ENCODE data around the gene DOCK4. TPM values are rescaled to one million over a fixed set of nuclear protein-coding genes. Genes with fewer than 3 reads are reported as not detected.

DOCK4 gene
- total and polyA plus RNA-seq, 2 of the 8 experiments (the other 6 are each of a cell fraction or from before 2014, with no cell fraction given): 5.1 to 23.6 TPM

DNA sequence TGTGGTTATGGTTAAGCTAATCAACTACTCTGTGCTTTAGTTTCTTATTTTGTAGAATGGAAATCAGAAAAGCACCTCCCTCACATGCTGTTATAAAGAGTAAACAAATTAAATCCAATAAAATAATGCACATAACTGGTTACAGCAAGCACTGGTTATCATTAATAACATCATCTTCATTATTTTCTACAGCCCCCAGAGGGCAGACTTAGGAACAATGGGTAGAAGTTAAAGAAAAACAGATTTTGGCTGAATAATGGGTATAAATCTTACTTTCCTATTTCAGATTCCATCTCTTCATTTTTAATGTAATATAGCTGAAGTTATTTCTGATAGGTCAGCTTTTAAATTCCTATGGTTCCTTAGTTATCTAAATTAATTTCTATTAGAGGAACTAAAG lies 126.5 kb downstream of the DOCK4 start:
- peaks cover 0 to 9% (median 0%) of the 10 kb centered on the region in 4 experiments; a peak in 2 of 7 replicates for H3K4me1 ChIP-seq (replicated peaks in 1 of 4; ENCODE audit: control insufficient read depth in 3 of 4, insufficient read depth in 4 of 4, low read length in 3 of 4)
- H3K9me3 ChIP-seq (ENCODE audit: insufficient read depth in 2 of 2, low read depth in 1 of 2, low read length in 1 of 2): no peaks in the 10 kb centered on the region
- no peak overlapping the region for H3K9ac ChIP-seq (replicated peaks in 1 of 4; ENCODE audit: extremely low read depth in 1 of 4, low read depth in 3 of 4, low read length in 3 of 4)
- no peak overlapping the region for H3K23ac ChIP-seq (ENCODE audit: insufficient read length)
- FAIRE-seq (no peak), DNase-seq (ENCODE audit: low read depth in 1 of 2, low spot score in 2 of 2) (no peak)
- ChIA-PET POLR2A (ENCODE audit: partially characterized antibody) (no interaction called here), CTCF (ENCODE audit: partially characterized antibody) (interaction anchor here (0.6 to 2.5 kb wide), 6 partner anchors 9 to 121 kb away, joined by 3 to 9 read pairs (median 4); no protein-coding TSS in a partner anchor)
- H3K36me3 ChIP-seq (ENCODE audit: control insufficient read depth in 2 of 4, insufficient read depth in 4 of 4, low read length in 3 of 4): no peaks in the 10 kb centered on the region
- no peak overlapping the region for H2BK15ac ChIP-seq (ENCODE audit: low read length)
- H3K14ac ChIP-seq (ENCODE audit: insufficient read length): no peak overlapping the region
- no peak overlapping the region for H4K8ac ChIP-seq (ENCODE audit: extremely low read depth, insufficient read depth, low read length)
- H3K4me2 ChIP-seq (ENCODE audit: insufficient read depth in 1 of 2, low read depth in 2 of 2, low read length in 2 of 2): no peak overlapping the region
- H4K91ac ChIP-seq (replicated peaks; ENCODE audit: insufficient read length, low read length): no peak overlapping the region
- H3K79me2 ChIP-seq (ENCODE audit: control insufficient read depth in 1 of 2, insufficient read depth in 2 of 2, low read length in 2 of 2): no peaks in the 10 kb centered on the region
- no peak overlapping the region for H2BK20ac ChIP-seq (ENCODE audit: low read length)
- H4K20me1 ChIP-seq (replicated peaks in 1 of 2; ENCODE audit: control insufficient read depth in 1 of 2, insufficient read depth in 2 of 2, low read length in 2 of 2): no peaks in the 10 kb centered on the region
- H2BK120ac ChIP-seq (replicated peaks; ENCODE audit: low read depth, low read length): no peak overlapping the region
- H3K4me3 ChIP-seq (ENCODE audit: extremely low read depth in 1 of 4, insufficient read depth in 2 of 4, low read depth in 3 of 4, low read length in 4 of 4): no peak overlapping the region
- no peak overlapping the region for H2AFZ ChIP-seq (ENCODE audit: low read length)
- no peaks in the 10 kb centered on the region for H3K23me2 ChIP-seq (ENCODE audit: low read depth, low read length)
- no peak overlapping the region for H4K5ac ChIP-seq (ENCODE audit: insufficient read length, low read depth, low read length)
- H2BK5ac ChIP-seq (ENCODE audit: low read depth, low read length): no peak overlapping the region
- no peak overlapping the region for H3K27ac ChIP-seq (ENCODE audit: low read depth, low read length)
- no peak overlapping the region for H2AK5ac ChIP-seq (ENCODE audit: low read depth, low read length)
- no peak for TF ChIP-seq ZNF274 (IDR thresholded peaks at IDR 0.05; ENCODE audit: borderline replicate concordance, extremely low read depth, low read length)
- no peaks in the 10 kb centered on the region; the same call in 1 of the 2 replicates for H3K79me1 ChIP-seq (ENCODE audit: low read depth, low read length)
- H3K18ac ChIP-seq (ENCODE audit: extremely low read depth, low read length): no peak overlapping the region
- no peak overlapping the region for H3K4ac ChIP-seq (replicated peaks; ENCODE audit: insufficient read length, low read depth, low read length)
- no peak overlapping the region for H2BK12ac ChIP-seq (ENCODE audit: low read depth, low read length)
- H3K56ac ChIP-seq (replicated peaks; ENCODE audit: insufficient read length, low read depth, low read length): no peak overlapping the region
- H3K27me3 ChIP-seq (replicated peaks in 1 of 4; ENCODE audit: control insufficient read depth in 3 of 4, extremely low read depth in 1 of 4, insufficient read depth in 3 of 4, low read length in 3 of 4): no peaks in the 10 kb centered on the region

Data from H1 (cell line).